Brain microvascular endothelial cell (primary cell): Measurements from ENCODE around the gene PRIMPOL.

ENCODE experiments used
- DNase-seq: peaks from one replicate; pipeline ENCODE4 v3.0.0-alpha.2; 2020
- H3K27ac ChIP-seq: fragments of 250-450 bp; sonication (Bioruptor Pico); 2 replicates; pipeline ENCODE4 v1.5.1; 2020; ENCODE audit warnings: mild to moderate bottlenecking, moderate library complexity
- H3K27me3 ChIP-seq: fragments of 250-450 bp; sonication (Bioruptor Pico); replicated peaks from 2 replicates; pipeline ENCODE4 v1.5.1; 2020; ENCODE audit warnings: mild to moderate bottlenecking
- H3K36me3 ChIP-seq: fragments of 250-450 bp; sonication (Bioruptor Pico); replicated peaks from 2 replicates; pipeline ENCODE4 v1.5.1; 2020; ENCODE audit warnings: mild to moderate bottlenecking
- H3K4me3 ChIP-seq: 2 replicates; pipeline ENCODE4 v1.5.1; 2011; ENCODE audit warnings: low read depth, mild to moderate bottlenecking, control low read depth, low read length, moderate library complexity
- in situ Hi-C: cut with HindIII; loops from 2 replicates; pipeline ENCODE4 v1.10.0; 2017; ENCODE audit warnings: low sequenced_read_pairs, low pct_ligation_motif_present
- TF ChIP-seq, protein P1 (sequence below): IDR thresholded peaks from 2 replicates; pipeline ENCODE4 v1.5.1; 2011; ENCODE audit warnings: low read depth, mild to moderate bottlenecking, moderate library complexity, low read length, control low read depth, inconsistent platforms; ENCODE audit errors: missing control alignments

The PRIMPOL gene

DNA sequence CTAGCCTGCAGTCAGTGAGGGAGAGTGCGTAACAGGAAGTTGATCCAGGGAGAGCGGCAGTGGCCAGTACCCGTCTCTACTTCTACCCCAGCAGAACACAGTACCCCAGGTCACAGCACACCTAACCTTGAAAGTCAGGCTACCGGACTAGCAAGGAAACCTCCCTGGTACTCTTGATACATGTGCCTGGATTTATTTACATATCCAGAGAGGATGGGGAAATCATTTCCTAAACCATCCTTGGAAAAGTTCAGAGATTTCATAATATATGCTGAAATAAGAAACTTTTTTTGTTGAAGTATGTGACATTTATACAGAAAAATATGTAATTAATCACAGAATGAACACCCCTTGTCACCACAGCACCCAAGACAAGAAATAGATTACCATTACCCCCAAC is 24.5 kb downstream of the PRIMPOL start:
- H3K27me3 ChIP-seq: no peaks in the 10 kb centered on the region
- no peaks in the 10 kb centered on the region for H3K36me3 ChIP-seq
- no peak overlapping the region for H3K27ac ChIP-seq
- H3K4me3 ChIP-seq: no peak overlapping the region
- DNase-seq: no peak
- TF ChIP-seq, protein P1, sequence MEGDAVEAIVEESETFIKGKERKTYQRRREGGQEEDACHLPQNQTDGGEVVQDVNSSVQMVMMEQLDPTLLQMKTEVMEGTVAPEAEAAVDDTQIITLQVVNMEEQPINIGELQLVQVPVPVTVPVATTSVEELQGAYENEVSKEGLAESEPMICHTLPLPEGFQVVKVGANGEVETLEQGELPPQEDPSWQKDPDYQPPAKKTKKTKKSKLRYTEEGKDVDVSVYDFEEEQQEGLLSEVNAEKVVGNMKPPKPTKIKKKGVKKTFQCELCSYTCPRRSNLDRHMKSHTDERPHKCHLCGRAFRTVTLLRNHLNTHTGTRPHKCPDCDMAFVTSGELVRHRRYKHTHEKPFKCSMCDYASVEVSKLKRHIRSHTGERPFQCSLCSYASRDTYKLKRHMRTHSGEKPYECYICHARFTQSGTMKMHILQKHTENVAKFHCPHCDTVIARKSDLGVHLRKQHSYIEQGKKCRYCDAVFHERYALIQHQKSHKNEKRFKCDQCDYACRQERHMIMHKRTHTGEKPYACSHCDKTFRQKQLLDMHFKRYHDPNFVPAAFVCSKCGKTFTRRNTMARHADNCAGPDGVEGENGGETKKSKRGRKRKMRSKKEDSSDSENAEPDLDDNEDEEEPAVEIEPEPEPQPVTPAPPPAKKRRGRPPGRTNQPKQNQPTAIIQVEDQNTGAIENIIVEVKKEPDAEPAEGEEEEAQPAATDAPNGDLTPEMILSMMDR: no peak
- in situ Hi-C loops: no loop called here

DNA sequence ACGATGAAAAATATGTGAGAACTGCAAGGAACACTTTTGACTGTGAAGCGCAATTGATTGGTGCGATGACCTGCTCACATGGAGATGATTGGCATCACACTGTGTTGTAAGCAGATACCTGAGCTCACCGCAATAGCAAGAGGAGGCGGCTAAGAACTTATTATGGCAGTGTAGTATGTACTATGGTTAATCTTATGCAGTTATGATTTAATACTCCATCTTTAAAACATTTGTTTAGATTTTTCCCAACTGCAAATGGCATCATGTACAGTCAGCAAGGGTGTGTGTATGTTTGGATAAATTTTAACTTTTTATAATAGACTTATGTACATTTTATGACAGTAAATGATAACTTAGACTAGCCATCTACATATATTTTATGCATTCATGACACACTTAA is 25.5 kb downstream of the PRIMPOL start:
- no peak for DNase-seq
- H3K36me3 ChIP-seq: no peaks in the 10 kb centered on the region
- H3K27me3 ChIP-seq: no peaks in the 10 kb centered on the region
- H3K4me3 ChIP-seq: no peak overlapping the region
- no peak overlapping the region for H3K27ac ChIP-seq
- TF ChIP-seq, protein P1: no peak
- in situ Hi-C loops: no loop called here

DNA sequence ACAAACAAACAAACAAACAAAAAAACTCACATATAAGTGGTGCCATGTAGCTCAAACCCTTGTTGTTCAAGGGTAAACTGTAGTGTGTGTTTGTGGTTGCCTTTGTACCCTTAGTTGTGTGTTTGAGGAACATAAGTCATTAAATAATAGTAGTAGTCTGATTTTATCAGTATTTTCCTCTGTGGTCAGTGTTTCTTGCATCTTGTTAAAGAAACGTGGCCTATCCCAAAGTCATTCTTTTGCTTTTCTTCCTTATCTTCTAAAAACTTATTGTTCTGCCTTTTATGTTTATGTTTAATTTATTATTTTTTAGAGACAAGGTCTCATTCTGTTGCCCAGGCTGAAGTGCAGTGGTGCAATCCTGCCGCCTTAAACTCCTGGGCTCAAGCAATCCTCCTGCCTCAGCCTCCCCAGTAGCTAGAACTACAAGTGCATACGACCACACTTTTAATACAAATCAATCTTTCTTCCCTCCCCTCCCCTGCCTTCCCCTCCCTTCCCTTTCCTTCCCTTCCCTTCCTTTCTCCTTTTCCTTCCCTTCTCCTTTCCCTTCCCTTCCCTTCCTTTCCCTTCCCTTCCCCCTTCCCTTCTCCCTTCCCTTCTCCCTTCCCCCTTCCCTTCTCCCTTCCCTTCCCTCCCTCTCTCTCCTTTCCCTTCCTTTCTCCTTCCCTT is 26.4 kb downstream of the PRIMPOL start:
- no peaks in the 10 kb centered on the region for H3K36me3 ChIP-seq
- no peak for DNase-seq
- no peak overlapping the region for H3K27ac ChIP-seq
- in situ Hi-C loops: no loop called here
- H3K27me3 ChIP-seq: no peaks in the 10 kb centered on the region
- no peak overlapping the region for H3K4me3 ChIP-seq
- TF ChIP-seq, protein P1: no peak

DNA sequence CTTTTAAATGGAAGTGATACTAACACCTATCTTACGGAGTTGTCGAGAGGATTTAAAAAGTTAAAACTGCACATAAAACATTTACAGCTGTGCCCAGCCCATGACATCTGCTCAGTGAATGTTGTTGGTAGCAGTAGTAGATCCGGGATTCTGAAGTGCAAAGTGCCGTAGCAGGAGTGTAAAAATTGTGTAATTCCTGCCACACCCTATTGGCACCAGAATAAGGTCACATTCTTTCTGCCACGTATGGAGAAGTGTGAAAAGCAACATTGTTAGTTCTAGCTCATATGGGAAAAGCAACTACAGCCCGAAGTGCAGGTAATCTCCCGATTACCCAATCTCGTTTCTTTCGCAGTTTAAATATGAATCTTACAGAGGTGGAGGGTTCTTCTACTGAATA is 31.2 kb downstream of the PRIMPOL start:
- no peak overlapping the region for H3K4me3 ChIP-seq
- DNase-seq: no peak
- TF ChIP-seq, protein P1: no peak
- no peaks in the 10 kb centered on the region for H3K27me3 ChIP-seq
- no peak overlapping the region for H3K27ac ChIP-seq
- H3K36me3 ChIP-seq: no peaks in the 10 kb centered on the region
- in situ Hi-C loops: no loop called here

DNA sequence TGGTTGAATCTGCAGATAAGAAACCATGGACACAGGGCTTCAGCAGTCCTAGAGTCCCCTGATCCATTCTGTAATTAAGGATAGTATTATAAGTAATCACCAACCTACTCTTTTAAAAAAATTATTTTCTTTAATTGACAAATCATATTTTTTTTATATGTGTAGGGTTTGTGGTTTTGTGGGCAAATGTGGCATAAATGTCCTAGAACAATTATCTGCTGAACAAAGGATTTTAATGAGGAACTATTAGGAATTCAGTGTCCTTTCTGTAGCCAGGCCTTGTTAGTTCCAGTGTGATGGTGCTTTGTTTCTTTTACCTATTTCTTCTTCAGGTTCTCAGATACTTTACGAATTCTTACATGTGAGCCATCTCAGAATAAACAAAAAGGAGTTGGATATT is 32.4 kb downstream of the PRIMPOL start:
- no peak for DNase-seq
- no peaks in the 10 kb centered on the region for H3K27me3 ChIP-seq
- in situ Hi-C loops: no loop called here
- TF ChIP-seq, protein P1: no peak
- H3K4me3 ChIP-seq: no peak overlapping the region
- no peak overlapping the region for H3K27ac ChIP-seq
- H3K36me3 ChIP-seq: no peaks in the 10 kb centered on the region

DNA sequence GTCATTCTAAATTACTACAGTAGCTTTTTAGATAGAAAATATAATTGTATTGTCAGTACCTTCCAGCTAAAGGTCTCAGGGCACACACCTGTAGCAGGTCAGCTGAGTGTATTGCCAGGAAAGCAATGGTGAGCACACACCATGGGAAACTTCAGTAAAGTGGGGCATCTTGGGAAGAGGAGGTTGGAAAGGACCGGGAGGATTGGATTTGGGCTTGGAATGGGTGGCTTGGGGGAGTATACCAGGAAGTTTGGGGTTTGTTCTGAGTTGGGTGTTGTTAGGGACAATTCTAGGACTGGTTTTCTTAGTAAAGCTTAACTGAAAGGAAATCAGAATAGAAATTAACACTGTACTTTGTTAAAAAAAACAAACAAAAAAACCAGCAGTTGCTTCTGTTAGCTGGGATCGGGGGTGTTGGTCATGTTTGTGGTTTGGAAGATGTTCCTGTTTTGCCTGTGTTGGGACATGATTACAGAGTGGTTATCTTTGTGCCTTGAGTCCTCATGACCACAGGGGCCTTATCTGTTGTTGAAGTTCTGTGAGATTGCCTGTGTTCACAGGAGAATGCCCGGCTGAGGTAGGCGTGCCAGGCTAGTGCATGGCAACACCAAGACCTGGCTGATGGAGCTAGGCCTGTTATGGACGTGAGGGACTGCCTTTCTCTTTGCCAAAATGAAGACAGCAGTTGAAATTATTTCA is 35.1 kb downstream of the PRIMPOL start:
- Histone ChIP-seq H3K27ac (no peak overlapping the region), H3K36me3 (no peaks in the 10 kb centered on the region), H3K27me3 (no peaks in the 10 kb centered on the region), H3K4me3 (no peak overlapping the region)
- TF ChIP-seq, protein P1: no peak
- in situ Hi-C loops: no loop called here
- peak; percentile 48 for DNase-seq
